22Rv1 (cell line): ENCODE data around the gene DAP.

Experiments
- ZFX ChIP-seq: fragments of 450-650 bp; IDR thresholded peaks from 2 replicates; pipeline ENCODE4 v1.6.1; 2017; ENCODE audit warnings: antibody characterized with exemption, borderline replicate concordance
- TF ChIP-seq, protein P1 (sequence below): fragments of 450-650 bp; IDR thresholded peaks from 2 replicates; pipeline ENCODE4 v1.5.1; 2017; ENCODE audit warnings: mild to moderate bottlenecking

DNA sequence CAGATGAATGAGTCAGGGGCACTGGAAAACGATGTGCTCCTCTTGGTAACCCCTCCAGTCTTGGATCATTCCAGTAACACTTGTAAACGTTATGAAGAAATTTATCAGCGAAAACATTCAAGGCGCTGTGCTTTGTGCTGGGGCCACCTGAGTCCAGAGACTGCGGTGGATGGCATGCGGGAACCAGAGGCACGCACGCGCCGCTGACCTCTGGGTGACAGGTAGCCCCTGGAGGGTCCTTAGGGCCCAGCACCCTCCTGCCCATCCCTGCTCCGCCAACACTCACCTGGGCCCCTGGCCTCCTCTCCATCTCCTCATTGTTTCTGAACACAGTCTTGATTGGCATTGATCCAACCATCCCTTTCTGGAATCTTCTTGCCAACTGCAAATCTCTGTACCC lies 86.9 kb downstream of the DAP start:
- TF ChIP-seq, protein P1, sequence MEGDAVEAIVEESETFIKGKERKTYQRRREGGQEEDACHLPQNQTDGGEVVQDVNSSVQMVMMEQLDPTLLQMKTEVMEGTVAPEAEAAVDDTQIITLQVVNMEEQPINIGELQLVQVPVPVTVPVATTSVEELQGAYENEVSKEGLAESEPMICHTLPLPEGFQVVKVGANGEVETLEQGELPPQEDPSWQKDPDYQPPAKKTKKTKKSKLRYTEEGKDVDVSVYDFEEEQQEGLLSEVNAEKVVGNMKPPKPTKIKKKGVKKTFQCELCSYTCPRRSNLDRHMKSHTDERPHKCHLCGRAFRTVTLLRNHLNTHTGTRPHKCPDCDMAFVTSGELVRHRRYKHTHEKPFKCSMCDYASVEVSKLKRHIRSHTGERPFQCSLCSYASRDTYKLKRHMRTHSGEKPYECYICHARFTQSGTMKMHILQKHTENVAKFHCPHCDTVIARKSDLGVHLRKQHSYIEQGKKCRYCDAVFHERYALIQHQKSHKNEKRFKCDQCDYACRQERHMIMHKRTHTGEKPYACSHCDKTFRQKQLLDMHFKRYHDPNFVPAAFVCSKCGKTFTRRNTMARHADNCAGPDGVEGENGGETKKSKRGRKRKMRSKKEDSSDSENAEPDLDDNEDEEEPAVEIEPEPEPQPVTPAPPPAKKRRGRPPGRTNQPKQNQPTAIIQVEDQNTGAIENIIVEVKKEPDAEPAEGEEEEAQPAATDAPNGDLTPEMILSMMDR, result no peak
- no peak for TF ChIP-seq ZFX
